HUES6 (cell line): ENCODE measurements around the gene SC5D.

Experiments used
- H3K27ac ChIP-seq: 2 replicates; pipeline ENCODE4 v1.7.0; 2013; ENCODE audit warnings: low read depth, mild to moderate bottlenecking, low read length, inconsistent platforms
- H3K27me3 ChIP-seq: 2 replicates; pipeline ENCODE4 v1.6.1; 2013; ENCODE audit warnings: low read length; ENCODE audit not compliant: control insufficient read depth, insufficient read depth
- H3K36me3 ChIP-seq: 2 replicates; pipeline ENCODE4 v1.6.1; 2013; ENCODE audit warnings: low read length; ENCODE audit not compliant: control insufficient read depth, insufficient read depth
- H3K4me1 ChIP-seq: 2 replicates; pipeline ENCODE4 v1.6.1; 2013; ENCODE audit warnings: low read length; ENCODE audit not compliant: control insufficient read depth, insufficient read depth
- H3K4me3 ChIP-seq: 2 replicates; pipeline ENCODE4 v1.5.1; 2013; ENCODE audit warnings: low read depth, low read length
- H3K9ac ChIP-seq: one replicate; pipeline ENCODE4 v1.6.1; 2013; ENCODE audit warnings: mild to moderate bottlenecking, low read length
- H3K9me3 ChIP-seq: 2 replicates; pipeline ENCODE4 v1.6.1; 2013; ENCODE audit warnings: low read depth, low read length; ENCODE audit not compliant: control insufficient read depth, insufficient read depth

The SC5D gene

GRCh38 chr11:121257289-121257688 lies 35.3 kb upstream of the SC5D start:
- no peak overlapping the region for H3K4me3 ChIP-seq
- no peaks in the 10 kb centered on the region for H3K36me3 ChIP-seq
- peaks cover 11% of the 10 kb centered on the region for H3K9me3 ChIP-seq
- H3K9ac ChIP-seq: no peak overlapping the region
- no peaks in the 10 kb centered on the region for H3K27me3 ChIP-seq
- peaks cover 6% of the 10 kb centered on the region; the same call in 1 of the 2 replicates for H3K4me1 ChIP-seq
- no peak overlapping the region for H3K27ac ChIP-seq

DNA sequence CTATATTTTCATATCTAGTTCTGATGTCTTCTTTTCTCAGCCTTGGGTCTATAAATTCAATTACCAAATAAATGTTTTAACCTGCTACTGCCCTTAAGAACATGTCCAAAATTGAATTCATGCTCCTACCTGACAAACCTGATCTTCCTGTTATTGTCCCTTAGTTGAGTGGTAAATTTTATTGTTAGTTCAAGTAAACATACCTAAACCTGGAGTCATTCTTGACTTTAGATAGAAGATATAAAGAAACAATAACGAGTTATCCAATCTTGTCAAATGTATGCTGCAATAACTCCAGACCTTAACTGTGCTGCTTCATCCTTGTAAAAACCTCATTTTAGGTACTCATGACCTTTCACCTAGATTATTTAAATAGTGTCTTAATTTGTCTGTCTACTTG lies 34.6 kb upstream of the SC5D start:
- H3K4me1 ChIP-seq: peaks cover 6% of the 10 kb centered on the region; the same call in 1 of the 2 replicates
- H3K4me3 ChIP-seq: no peak overlapping the region
- H3K36me3 ChIP-seq: no peaks in the 10 kb centered on the region
- H3K9ac ChIP-seq: no peak overlapping the region
- H3K27ac ChIP-seq: no peak overlapping the region
- no peaks in the 10 kb centered on the region for H3K27me3 ChIP-seq
- H3K9me3 ChIP-seq: peaks cover 13% of the 10 kb centered on the region

GRCh38 chr11:121265586-121265985 lies 27.0 kb upstream of the SC5D start:
- H3K27ac ChIP-seq: no peak overlapping the region
- no peaks in the 10 kb centered on the region for H3K27me3 ChIP-seq
- H3K36me3 ChIP-seq: no peaks in the 10 kb centered on the region
- no peak overlapping the region for H3K9ac ChIP-seq
- H3K4me1 ChIP-seq: peaks cover 10% of the 10 kb centered on the region
- H3K4me3 ChIP-seq: no peak overlapping the region
- peaks cover 15% of the 10 kb centered on the region for H3K9me3 ChIP-seq

- H3K4me1 ChIP-seq: peaks cover 10% of the 10 kb centered on the region
- no peak overlapping the region for H3K27ac ChIP-seq
- peaks cover 10% of the 10 kb centered on the region; the same call in 1 of the 2 replicates for H3K9me3 ChIP-seq
- H3K4me3 ChIP-seq: no peak overlapping the region
- H3K36me3 ChIP-seq: no peaks in the 10 kb centered on the region
- no peak overlapping the region for H3K9ac ChIP-seq
- no peaks in the 10 kb centered on the region for H3K27me3 ChIP-seq
Measured at GRCh38 chr11:121268581-121268980, 24.0 kb upstream of the SC5D start.

GRCh38 chr11:121270001-121270678 lies 22.4 kb upstream of the SC5D start:
- no peak overlapping the region for H3K9ac ChIP-seq
- H3K4me1 ChIP-seq: peaks cover 10% of the 10 kb centered on the region
- no peaks in the 10 kb centered on the region for H3K27me3 ChIP-seq
- H3K9me3 ChIP-seq: peaks cover 5% of the 10 kb centered on the region; the same call in 1 of the 2 replicates
- H3K27ac ChIP-seq: no peak overlapping the region
- no peak overlapping the region for H3K4me3 ChIP-seq
- H3K36me3 ChIP-seq: no peaks in the 10 kb centered on the region

DNA sequence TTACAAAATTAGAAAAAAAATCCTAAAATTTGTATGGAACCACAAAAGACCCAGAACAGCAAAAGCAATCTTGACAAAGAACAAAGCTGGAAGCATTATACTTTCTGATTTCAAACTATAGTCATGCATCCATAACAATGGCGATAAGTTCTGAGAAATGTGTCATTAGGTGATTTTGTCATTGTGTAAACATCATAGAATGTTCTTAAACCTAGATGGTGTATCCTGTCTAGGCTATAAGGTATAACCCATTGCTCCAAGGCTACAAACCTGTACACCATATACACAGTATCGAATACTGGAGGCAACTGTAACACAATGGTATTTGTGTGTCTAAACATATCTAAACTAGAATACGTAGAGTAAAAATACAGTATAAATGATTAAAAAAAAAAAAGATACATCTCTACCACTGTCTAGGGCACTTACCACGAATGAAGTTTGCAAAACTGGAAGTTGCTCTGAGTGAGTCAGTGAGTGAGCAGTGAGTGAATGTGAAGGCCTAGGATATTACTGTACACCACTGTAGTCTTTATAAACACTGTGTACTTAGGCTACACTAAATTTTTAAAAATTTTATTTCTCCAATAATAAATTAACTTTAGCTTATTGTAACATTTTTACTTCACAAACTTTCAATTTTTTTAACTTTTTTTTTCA lies 18.1 kb upstream of the SC5D start:
- H3K36me3 ChIP-seq: no peaks in the 10 kb centered on the region
- peaks cover 8% of the 10 kb centered on the region; the same call in 1 of the 2 replicates for H3K9me3 ChIP-seq
- H3K4me1 ChIP-seq: no peaks in the 10 kb centered on the region
- H3K27me3 ChIP-seq: no peaks in the 10 kb centered on the region
- H3K9ac ChIP-seq: no peak overlapping the region
- H3K4me3 ChIP-seq: no peak overlapping the region
- H3K27ac ChIP-seq: no peak overlapping the region

- Histone ChIP-seq H3K4me1 (no peaks in the 10 kb centered on the region; the same call in 1 of the 2 replicates), H3K9ac (no peak overlapping the region), H3K27me3 (no peaks in the 10 kb centered on the region), H3K27ac (no peak overlapping the region), H3K36me3 (no peaks in the 10 kb centered on the region), H3K9me3 (peaks cover 20% of the 10 kb centered on the region), H3K4me3 (no peak overlapping the region)
Measured at GRCh38 chr11:121281698-121282097, 10.9 kb upstream of the SC5D start.

GRCh38 chr11:121282386-121282785 lies 10.2 kb upstream of the SC5D start:
- Histone ChIP-seq H3K4me1 (no peaks in the 10 kb centered on the region; the same call in 1 of the 2 replicates), H3K9me3 (peaks cover 20% of the 10 kb centered on the region), H3K9ac (no peak overlapping the region), H3K27ac (no peak overlapping the region), H3K27me3 (no peaks in the 10 kb centered on the region), H3K36me3 (no peaks in the 10 kb centered on the region), H3K4me3 (no peak overlapping the region)

GRCh38 chr11:121282886-121283502 lies 9.6 kb upstream of the SC5D start:
- H3K36me3 ChIP-seq: no peaks in the 10 kb centered on the region
- no peaks in the 10 kb centered on the region for H3K27me3 ChIP-seq
- H3K4me1 ChIP-seq: no peaks in the 10 kb centered on the region; the same call in 1 of the 2 replicates
- H3K4me3 ChIP-seq: no peak overlapping the region
- no peak overlapping the region for H3K9ac ChIP-seq
- H3K9me3 ChIP-seq: peaks cover 20% of the 10 kb centered on the region
- H3K27ac ChIP-seq: no peak overlapping the region

- no peak overlapping the region for H3K4me3 ChIP-seq
- H3K4me1 ChIP-seq: peaks cover 19% of the 10 kb centered on the region
- no peaks in the 10 kb centered on the region; the same call in 1 of the 2 replicates for H3K9me3 ChIP-seq
- no peaks in the 10 kb centered on the region; the same call in 1 of the 2 replicates for H3K36me3 ChIP-seq
- no peak overlapping the region for H3K27ac ChIP-seq
- no peaks in the 10 kb centered on the region for H3K27me3 ChIP-seq
- H3K9ac ChIP-seq: no peak overlapping the region
Measured at GRCh38 chr11:121291319-121291718, 1.3 kb upstream of the SC5D start.
